ENCODE results near the gene LRRC8D. TPM values are rescaled to one million over a fixed set of nuclear protein-coding genes. Genes with fewer than 3 reads are reported as not detected.

Gene LRRC8D
- total RNA-seq, 1 experiment from 2014 or later = 42.0 TPM

- no peaks in the 10 kb centered on the region for H3K36me3 Mint-ChIP-seq (ENCODE audit: insufficient read depth, unreplicated experiment)
- POLR2A ChIA-PET = no interaction called here
Observed at GRCh38 chr1:89958851-89959654, 138.2 kb downstream of the LRRC8D start.

GRCh38 chr1:89959719-89960118 is 138.9 kb downstream of the LRRC8D start:
- DNase-seq (ENCODE audit: unreplicated experiment) = no peak
- no peak for TF ChIP-seq CTCF (IDR thresholded peaks at IDR 0.05; ENCODE audit: unreplicated experiment)
- Mint-ChIP-seq H3K4me3 (ENCODE audit: unreplicated experiment) (no peak overlapping the region), H3K36me3 (ENCODE audit: insufficient read depth, unreplicated experiment) (no peaks in the 10 kb centered on the region), H3K27ac (ENCODE audit: low read depth, unreplicated experiment) (no peak overlapping the region), H3K27me3 (ENCODE audit: insufficient read depth, unreplicated experiment) (no peaks in the 10 kb centered on the region), H3K9me3 (ENCODE audit: unreplicated experiment) (no peaks in the 10 kb centered on the region), H3K4me1 (ENCODE audit: insufficient read depth, unreplicated experiment) (peaks cover 14% of the 10 kb centered on the region)
- ChIA-PET CTCF (interaction anchor here (0.9 to 1.2 kb wide), 2 partner anchors 16 to 26 kb away, joined by 4 to 8 read pairs; no protein-coding TSS in a partner anchor), POLR2A (no interaction called here)
- intact Hi-C loops (cut with micrococcal nuclease) = loop anchor here (10.0 kb wide), 2 partner anchors 325 to 475 kb away; partner anchors contain the start of gene LRRC8C
- no TSS peak for BruUV-seq (replicated peaks)

More at GRCh38 chr1:89958851-89959654, 138.2 kb downstream of the LRRC8D start:
- H3K4me1 Mint-ChIP-seq (ENCODE audit: insufficient read depth, unreplicated experiment) = peaks cover 12% of the 10 kb centered on the region
- H3K9me3 Mint-ChIP-seq (ENCODE audit: unreplicated experiment) = no peaks in the 10 kb centered on the region
- no peak for TF ChIP-seq CTCF (IDR thresholded peaks at IDR 0.05; ENCODE audit: unreplicated experiment)
- H3K4me3 Mint-ChIP-seq (ENCODE audit: unreplicated experiment) = no peak overlapping the region
- H3K27ac Mint-ChIP-seq (ENCODE audit: low read depth, unreplicated experiment) = no peak overlapping the region
- H3K27me3 Mint-ChIP-seq (ENCODE audit: insufficient read depth, unreplicated experiment) = no peaks in the 10 kb centered on the region
- DNase-seq (ENCODE audit: unreplicated experiment) = no peak
- CTCF ChIA-PET = interaction anchor here (0.6 to 1.2 kb wide), 3 partner anchors 9 to 15 kb away, joined by 3 to 4 read pairs (median 3); no protein-coding TSS in a partner anchor
- intact Hi-C loops (cut with micrococcal nuclease) = loop anchor here (10.0 kb wide), 2 partner anchors 324 to 474 kb away; partner anchors contain the start of gene LRRC8C
- no TSS peak for BruUV-seq (replicated peaks)

- Mint-ChIP-seq H3K4me3 (ENCODE audit: unreplicated experiment) (no peak overlapping the region), H3K4me1 (ENCODE audit: insufficient read depth, unreplicated experiment) (peaks cover 10% of the 10 kb centered on the region), H3K27ac (ENCODE audit: low read depth, unreplicated experiment) (peak overlapping the region; percentile 29), H3K27me3 (ENCODE audit: insufficient read depth, unreplicated experiment) (no peaks in the 10 kb centered on the region), H3K36me3 (ENCODE audit: insufficient read depth, unreplicated experiment) (no peaks in the 10 kb centered on the region), H3K9me3 (ENCODE audit: unreplicated experiment) (no peaks in the 10 kb centered on the region)
- no TSS peak for BruUV-seq (replicated peaks)
- POLR2A ChIA-PET = interaction anchor here (0.5 kb wide), 1 partner anchor 16 kb away, joined by 3 read pairs; no protein-coding TSS in a partner anchor
- CTCF ChIA-PET = interaction anchor here (0.9 to 1.2 kb wide), 3 partner anchors 8 to 14 kb away, joined by 3 to 4 read pairs (median 3); no protein-coding TSS in a partner anchor
- intact Hi-C loops (cut with micrococcal nuclease) = no loop called here
- no peak for TF ChIP-seq CTCF (IDR thresholded peaks at IDR 0.05; ENCODE audit: unreplicated experiment)
- DNase-seq (ENCODE audit: unreplicated experiment) = no peak
Observed at GRCh38 chr1:89962024-89962741, 141.4 kb downstream of the LRRC8D start.

DNA sequence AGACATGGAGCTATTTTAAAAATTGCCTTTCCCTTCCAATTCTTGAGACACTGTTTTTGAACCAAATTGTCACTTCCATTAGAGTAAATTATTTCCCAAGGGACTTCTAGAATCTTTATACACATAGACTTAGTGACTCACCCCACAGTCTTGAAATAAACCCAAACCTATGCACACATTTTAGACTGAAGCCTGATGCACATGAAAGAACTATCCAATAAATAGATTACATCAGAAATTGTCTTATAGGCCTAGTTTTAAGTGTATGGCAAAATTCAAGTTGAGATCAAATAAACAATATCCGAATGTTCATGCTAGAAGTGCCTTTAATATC is 141.9 kb downstream of the LRRC8D start:
- no peak overlapping the region for H3K4me3 Mint-ChIP-seq (ENCODE audit: unreplicated experiment)
- TF ChIP-seq CTCF (IDR thresholded peaks at IDR 0.05; ENCODE audit: unreplicated experiment) = no peak
- peaks cover 5% of the 10 kb centered on the region for H3K4me1 Mint-ChIP-seq (ENCODE audit: insufficient read depth, unreplicated experiment)
- ChIA-PET POLR2A (no interaction called here), CTCF (interaction anchor here (0.7 to 1.2 kb wide), 4 partner anchors 9 to 67 kb away, joined by 3 to 4 read pairs (median 3); no protein-coding TSS in a partner anchor)
- H3K9me3 Mint-ChIP-seq (ENCODE audit: unreplicated experiment) = no peaks in the 10 kb centered on the region
- no peak overlapping the region for H3K27ac Mint-ChIP-seq (ENCODE audit: low read depth, unreplicated experiment)
- no TSS peak for BruUV-seq (replicated peaks)
- intact Hi-C loops (cut with micrococcal nuclease) = no loop called here
- H3K36me3 Mint-ChIP-seq (ENCODE audit: insufficient read depth, unreplicated experiment) = no peaks in the 10 kb centered on the region
- DNase-seq (ENCODE audit: unreplicated experiment) = no peak
- no peaks in the 10 kb centered on the region for H3K27me3 Mint-ChIP-seq (ENCODE audit: insufficient read depth, unreplicated experiment)
